ENCODE data around the gene TOP3A.

TOP3A gene

GRCh38 chr17:18332909-18333489 is 18.2 kb upstream of the TOP3A start:
- FAIRE-seq (no peak), DNase-seq (ENCODE audit: insufficient read length, low spot score) (no peak)

DNA sequence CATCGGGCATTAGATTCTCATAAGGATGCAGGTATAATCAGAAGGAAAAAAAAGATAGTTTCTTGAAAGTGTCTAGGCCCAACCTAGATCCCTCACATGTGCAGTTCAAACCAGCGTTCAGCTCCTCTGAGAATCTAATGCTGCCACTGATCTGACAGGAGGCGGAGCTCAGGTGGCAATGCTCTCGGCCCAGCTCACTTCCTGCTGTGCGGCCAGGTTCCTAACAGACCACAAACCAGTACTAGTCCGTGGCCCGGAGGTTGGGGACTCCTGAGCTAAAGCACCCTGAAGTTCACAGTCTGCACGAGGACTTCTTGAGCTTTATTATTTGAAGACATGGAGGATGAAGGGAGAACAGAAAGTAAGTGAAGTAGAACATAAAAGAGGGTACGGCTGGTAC is 17.1 kb upstream of the TOP3A start:
- DNase-seq (ENCODE audit: insufficient read length, low spot score) (no peak), FAIRE-seq (no peak)
- TF ChIP-seq POLR2A (IDR thresholded peaks at IDR 0.05; ENCODE audit: low read depth, low read length) = no peak

More at GRCh38 chr17:18332909-18333489, 18.2 kb upstream of the TOP3A start:
- TF ChIP-seq POLR2A (IDR thresholded peaks at IDR 0.05; ENCODE audit: low read depth, low read length) = no peak

GRCh38 chr17:18328643-18329204 is 13.9 kb upstream of the TOP3A start:
- no peak for TF ChIP-seq POLR2A (IDR thresholded peaks at IDR 0.05; ENCODE audit: low read depth, low read length)
- FAIRE-seq (no peak), DNase-seq (ENCODE audit: insufficient read length, low spot score) (no peak)

DNA sequence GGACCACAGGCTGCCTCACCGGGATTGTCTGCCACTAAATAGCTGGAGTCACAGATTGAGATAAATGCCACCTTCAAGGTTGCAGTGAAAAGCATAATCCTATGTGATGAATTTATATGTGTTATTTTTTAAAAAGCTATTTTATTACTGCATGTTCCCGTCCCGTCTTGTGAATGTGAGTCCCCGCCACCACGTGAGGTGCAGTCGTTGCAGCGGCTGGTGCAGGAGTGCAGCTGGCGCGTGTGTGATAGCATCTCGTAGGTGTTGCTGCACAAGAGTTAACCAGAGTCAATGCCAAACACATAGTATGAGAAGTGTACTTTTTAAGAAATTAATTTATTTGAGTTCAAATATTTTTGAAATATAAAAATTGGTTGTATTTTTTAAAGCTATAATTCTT is 12.8 kb upstream of the TOP3A start:
- no peak for TF ChIP-seq POLR2A (IDR thresholded peaks at IDR 0.05; ENCODE audit: low read depth, low read length)

DNA sequence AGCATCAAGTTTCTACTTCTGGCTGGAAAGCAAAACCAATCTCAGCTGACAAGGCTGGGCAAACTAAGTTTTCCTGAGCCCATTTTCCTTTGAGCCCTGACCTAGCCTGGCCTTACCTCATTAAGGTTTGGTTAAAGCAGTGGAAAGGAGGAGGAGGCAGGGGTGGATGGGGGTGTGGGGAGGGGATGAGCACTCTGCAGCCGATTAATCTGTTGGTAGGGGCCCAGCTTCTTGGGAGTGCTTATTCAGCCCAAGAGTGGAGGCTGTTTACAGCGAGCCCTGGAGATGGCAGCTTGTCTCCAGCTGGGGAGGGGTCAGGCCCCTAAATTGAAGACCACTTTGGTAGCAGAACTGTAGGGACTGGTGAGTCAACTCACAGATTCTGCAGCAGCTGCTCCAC is 12.3 kb upstream of the TOP3A start:
- FAIRE-seq = no peak
- no peak for TF ChIP-seq POLR2A (IDR thresholded peaks at IDR 0.05; ENCODE audit: low read depth, low read length)
- no peak for DNase-seq (ENCODE audit: insufficient read length, low spot score)

More for the DNA sequence above, 12.8 kb upstream of the TOP3A start:
- FAIRE-seq (no peak), DNase-seq (ENCODE audit: insufficient read length, low spot score) (no peak)

DNA sequence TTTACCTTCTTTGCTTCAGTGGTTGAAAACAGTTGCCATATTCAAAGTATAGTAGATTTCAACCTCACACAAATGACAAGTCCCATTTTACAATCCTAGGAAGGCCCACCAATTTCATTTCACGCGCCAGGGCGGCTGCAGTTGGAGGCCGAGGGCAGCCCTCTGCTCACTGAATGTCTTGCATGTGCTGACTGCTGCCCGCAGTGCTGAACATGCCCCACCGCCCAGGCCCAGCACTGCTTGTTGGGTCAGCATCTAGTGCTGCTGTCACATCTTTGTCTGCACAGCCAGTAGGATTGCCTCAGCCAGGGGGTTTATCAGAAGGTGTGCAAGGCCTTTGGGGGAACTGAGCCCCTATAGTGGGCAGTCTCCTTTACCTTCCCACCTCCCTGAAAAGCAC is 11.8 kb upstream of the TOP3A start:
- no peak for TF ChIP-seq POLR2A (IDR thresholded peaks at IDR 0.05; ENCODE audit: low read depth, low read length)
- DNase-seq (ENCODE audit: insufficient read length, low spot score) (no peak), FAIRE-seq (no peak)

- no peak for TF ChIP-seq POLR2A (IDR thresholded peaks at IDR 0.05; ENCODE audit: low read depth, low read length)
- no peak for FAIRE-seq
- no peak for DNase-seq (ENCODE audit: insufficient read length, low spot score)
Observed at GRCh38 chr17:18326039-18326438, 11.2 kb upstream of the TOP3A start.

DNA sequence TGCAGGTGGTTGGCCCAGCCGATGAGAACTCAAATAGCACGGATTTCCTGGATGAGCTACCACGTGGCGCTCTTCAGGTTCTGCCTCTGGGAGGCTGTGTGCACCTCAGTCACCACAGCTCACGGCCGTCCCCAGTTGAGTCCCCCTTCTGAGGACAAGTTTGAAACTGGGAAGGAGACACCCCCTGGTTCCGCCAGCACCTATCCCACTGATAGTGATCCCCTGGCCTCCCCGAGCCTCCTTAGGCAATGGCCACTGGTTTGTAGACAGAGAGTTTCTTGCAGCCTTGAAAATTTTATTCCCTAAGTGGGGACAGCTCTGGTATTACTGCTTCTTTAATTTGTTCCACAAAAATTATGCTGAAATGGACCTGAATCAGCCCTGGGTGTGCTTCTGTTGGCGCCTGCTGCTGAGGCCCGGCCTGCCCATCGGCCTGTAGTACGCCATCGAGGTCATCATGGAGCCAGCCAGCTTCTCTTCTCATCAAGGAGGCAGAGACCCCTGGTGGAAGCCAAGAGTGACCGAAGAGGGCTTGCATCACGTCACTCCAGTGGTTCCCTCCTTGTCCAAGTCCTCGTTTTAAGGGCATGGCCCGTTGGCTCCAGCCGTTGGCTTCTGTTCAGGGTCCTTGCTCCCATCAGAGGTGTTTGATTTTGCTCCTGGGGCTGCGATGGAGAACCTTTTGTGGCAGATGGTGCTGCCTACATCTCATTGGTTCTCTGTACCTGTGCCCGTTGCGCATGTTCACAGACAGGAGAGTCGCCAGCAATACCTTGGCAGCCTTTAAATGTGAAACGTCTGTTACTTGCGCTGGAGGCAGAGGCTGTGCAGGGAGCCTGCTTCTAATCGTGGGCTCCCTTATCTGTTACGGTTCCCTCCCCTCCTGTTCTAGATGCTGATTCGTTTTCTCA is 9.6 kb upstream of the TOP3A start:
- no peak for FAIRE-seq
- DNase-seq (ENCODE audit: insufficient read length, low spot score) = no peak
- no peak for TF ChIP-seq POLR2A (IDR thresholded peaks at IDR 0.05; ENCODE audit: low read depth, low read length)

DNA sequence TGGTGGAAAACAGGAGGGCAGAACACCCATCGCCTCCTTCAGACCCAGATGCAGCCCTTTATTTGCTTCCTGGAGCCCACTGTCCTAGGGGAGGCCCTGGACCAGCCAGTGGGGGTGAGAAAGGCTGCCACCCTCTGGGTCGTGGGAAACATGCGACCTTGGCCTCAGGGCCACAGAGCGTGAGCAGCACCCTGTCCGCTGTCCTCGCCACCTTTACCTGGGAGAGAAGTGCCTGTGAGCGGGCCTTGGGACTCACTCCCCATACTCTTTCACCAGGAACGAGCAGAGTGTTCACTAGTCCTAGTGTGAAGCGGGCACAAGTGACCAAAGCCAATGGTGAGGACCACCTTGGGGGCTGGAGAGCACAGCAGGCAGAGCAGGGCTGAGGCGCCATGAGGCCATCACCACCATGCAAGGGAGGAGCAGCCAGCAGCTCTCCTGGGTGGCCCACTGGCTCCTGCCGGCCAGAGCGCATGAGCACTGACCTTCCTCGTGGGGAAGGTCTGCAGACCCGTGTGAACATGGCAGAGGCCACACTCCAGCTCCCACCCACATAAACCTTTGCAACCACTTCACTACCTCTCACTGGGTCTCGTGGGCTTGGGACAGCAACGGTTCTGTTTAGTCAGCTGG is 8.8 kb upstream of the TOP3A start:
- DNase-seq (ENCODE audit: insufficient read length, low spot score) (no peak), FAIRE-seq (no peak)
- no peak for TF ChIP-seq POLR2A (IDR thresholded peaks at IDR 0.05; ENCODE audit: low read depth, low read length)

GRCh38 chr17:18323007-18323406 is 8.2 kb upstream of the TOP3A start:
- DNase-seq (ENCODE audit: insufficient read length, low spot score) (no peak), FAIRE-seq (no peak)
- no peak for TF ChIP-seq POLR2A (IDR thresholded peaks at IDR 0.05; ENCODE audit: low read depth, low read length)

- DNase-seq (ENCODE audit: insufficient read length, low spot score) (no peak), FAIRE-seq (no peak)
- no peak for TF ChIP-seq POLR2A (IDR thresholded peaks at IDR 0.05; ENCODE audit: low read depth, low read length)
Observed at GRCh38 chr17:18322522-18322921, 7.7 kb upstream of the TOP3A start.

GRCh38 chr17:18321309-18321708 is 6.5 kb upstream of the TOP3A start:
- no peak for TF ChIP-seq POLR2A (IDR thresholded peaks at IDR 0.05; ENCODE audit: low read depth, low read length)
- FAIRE-seq = no peak
- DNase-seq (ENCODE audit: insufficient read length, low spot score) = no peak

- no peak for TF ChIP-seq POLR2A (IDR thresholded peaks at IDR 0.05; ENCODE audit: low read depth, low read length)
- FAIRE-seq (no peak), DNase-seq (ENCODE audit: insufficient read length, low spot score) (no peak)
Observed at GRCh38 chr17:18320301-18320700, 5.5 kb upstream of the TOP3A start.

- no peak for DNase-seq (ENCODE audit: insufficient read length, low spot score)
Observed at GRCh38 chr17:18319604-18320256, 4.9 kb upstream of the TOP3A start.

More at GRCh38 chr17:18319604-18320256, 4.9 kb upstream of the TOP3A start:
- no peak for TF ChIP-seq POLR2A (IDR thresholded peaks at IDR 0.05; ENCODE audit: low read depth, low read length)
- no peak for FAIRE-seq
